T-helper 2 cell (primary cell): ENCODE data around the gene ITPK1.
A peak's percentile ranks its signal among the peaks of the same experiment; 100 is the strongest.

ENCODE experiments used
- DNase-seq, 5 experiments: peaks; one replicate each; pipeline versions ENCODE4 v3.0.0 to v3.0.0-alpha.2; 2012 to 2022

ITPK1 gene

DNA sequence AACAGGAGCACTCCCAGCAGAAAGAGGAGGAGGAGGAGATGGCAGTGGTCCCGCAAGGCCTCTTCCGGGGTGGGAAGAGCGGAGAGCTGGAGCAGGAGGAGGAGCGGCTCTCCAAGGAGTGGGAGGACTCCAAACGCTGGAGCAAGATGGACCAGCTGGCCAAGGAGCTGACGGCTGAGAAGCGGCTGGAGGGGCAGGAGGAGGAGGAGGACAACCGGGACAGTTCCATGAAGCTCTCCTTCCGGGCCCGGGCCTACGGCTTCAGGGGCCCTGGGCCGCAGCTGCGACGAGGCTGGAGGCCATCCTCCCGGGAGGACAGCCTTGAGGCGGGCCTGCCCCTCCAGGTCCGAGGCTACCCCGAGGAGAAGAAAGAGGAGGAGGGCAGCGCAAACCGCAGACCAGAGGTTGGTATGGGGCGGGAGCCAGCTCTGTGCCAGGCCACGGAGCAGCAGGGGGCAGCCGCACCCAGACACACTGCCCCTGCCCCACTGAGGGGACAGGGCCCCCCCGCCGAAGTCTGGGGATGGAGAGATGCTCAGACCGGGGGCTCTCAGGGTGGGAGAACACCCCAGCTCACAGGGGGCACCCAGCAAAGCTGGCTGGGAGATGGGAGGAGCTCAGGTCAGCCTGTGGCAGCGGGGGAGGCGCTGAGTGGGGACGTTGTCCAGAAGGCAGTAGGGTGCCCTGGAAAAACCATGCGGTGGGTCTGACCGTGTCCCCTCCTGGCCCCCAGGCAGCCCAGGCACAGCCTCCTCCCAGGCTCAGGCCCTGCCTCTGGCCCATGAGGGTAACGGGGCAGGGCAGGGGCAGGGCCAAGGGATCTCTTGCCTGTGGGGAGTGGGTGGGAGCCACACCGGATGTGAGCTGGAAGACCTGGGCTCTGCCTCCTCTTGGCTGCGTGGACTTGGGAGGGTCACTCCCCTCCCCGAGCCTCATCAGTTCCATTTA lies 183.0 kb downstream of the ITPK1 start:
- DNase-seq: no peak

DNA sequence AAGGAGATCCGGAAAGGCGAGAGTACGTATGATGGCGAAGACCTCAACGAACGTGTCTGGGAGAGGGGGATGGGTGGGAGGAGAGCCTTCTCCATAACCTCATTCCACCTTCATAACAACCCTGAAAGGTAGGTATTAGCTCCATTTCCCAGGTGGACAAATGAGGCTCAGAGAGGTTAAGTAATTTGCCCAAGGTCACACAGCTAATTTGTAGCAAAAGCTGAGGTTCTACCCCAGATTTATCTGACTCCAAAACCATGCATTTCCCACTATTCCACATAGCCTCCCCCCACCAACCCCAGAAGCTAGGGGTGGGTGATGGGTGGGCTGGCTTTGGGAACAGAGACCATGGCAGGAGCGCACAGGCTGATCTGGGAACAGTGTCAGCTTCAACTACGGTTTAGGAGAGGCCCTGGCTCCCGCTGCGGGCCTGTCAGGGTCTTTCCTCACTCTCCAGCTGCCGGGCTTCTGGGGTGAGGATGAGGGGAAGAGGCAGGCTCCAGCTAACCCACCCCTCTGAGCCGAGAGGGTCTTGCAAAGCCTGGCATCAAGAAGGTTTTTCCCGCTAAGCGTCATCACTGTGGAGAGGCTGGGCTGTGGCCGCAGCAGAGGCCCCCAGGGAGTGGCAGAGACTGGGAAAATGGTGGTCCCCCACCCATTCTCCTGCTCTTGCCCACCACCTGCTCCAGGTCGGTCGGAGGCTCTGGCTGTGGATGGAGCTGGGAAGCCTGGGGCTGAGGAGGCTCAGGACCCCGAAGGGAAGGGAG lies 183.9 kb downstream of the ITPK1 start:
- no peak for DNase-seq

DNA sequence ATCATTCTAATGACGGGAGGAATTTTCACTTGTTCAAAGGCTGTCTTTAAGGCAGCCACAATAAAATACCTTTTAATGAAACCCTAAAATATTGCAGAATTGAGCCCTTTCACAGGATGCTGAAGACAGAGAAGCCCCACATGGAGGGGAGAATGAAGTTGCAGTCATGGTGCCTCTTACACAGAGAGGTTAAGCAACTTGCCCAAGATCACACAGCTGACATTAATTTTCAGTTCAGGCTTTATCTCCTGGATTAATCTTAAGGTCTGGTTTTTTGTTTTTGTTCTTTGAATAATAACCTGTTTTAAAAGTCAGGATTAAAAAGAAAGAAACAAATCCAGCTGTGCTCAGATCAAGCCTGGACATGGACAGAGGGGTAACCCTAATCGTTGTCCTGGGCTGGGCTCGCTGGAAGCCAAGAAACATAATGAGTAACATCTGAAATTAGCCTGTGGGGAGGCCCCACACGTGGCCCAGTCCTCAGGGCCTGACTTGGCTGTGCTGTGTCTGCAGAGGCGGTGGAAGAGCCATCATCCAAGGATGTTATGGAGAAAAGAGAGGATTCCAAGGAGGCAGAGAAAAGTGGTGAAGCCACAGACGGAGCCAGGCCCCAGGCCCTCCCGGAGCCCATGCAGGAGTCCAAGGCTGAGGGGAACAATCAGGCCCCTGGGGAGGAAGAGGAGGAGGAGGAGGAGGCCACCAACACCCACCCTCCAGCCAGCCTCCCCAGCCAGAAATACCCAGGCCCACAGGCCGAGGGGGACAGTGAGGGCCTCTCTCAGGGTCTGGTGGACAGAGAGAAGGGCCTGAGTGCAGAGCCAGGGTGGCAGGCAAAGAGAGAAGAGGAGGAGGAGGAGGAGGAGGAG lies 184.8 kb downstream of the ITPK1 start:
- DNase-seq: no peak

DNA sequence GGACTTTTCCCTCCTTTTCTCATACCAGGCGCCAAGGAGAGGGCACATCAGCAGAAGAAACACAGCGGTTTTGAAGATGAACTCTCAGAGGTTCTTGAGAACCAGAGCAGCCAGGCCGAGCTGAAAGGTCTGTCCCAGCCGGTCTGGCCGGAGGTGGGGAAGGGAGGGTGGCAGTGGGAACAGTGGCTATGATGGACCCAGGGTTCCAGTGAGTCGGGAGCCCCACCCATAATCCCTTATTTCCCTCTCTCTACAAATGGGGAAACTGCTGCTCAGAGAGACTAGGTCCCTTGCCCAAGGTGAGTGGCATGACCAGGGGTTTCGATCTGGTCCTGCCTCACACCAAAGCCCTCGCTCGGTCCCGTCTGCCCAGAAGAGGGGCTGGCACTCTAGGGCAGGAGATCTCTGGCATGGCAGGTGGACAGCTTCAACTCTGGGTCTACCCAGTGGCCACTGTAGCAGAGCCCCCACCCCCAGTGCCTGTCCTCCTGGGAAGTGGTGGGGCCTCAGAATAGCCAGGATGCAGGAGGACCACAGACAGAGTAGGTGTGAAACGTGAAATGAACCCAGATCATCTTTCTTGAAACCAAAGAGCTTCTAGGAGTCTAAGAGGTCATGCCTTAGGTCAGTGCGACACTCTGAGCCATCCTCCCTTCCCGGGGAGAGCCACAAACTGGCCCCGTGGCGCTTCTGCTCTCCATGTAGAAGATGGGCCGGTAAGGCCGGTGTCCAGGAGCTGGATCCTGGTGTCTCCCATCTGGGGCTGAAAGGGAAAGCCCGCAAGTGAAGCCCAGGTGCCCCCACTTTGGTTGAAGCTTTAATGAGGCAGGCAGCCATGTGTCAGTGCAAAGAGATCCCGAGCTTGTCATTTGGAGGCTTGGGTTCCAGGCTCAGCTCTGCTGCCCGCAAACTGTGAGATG lies 185.8 kb downstream of the ITPK1 start:
- DNase-seq: no peak

DNA sequence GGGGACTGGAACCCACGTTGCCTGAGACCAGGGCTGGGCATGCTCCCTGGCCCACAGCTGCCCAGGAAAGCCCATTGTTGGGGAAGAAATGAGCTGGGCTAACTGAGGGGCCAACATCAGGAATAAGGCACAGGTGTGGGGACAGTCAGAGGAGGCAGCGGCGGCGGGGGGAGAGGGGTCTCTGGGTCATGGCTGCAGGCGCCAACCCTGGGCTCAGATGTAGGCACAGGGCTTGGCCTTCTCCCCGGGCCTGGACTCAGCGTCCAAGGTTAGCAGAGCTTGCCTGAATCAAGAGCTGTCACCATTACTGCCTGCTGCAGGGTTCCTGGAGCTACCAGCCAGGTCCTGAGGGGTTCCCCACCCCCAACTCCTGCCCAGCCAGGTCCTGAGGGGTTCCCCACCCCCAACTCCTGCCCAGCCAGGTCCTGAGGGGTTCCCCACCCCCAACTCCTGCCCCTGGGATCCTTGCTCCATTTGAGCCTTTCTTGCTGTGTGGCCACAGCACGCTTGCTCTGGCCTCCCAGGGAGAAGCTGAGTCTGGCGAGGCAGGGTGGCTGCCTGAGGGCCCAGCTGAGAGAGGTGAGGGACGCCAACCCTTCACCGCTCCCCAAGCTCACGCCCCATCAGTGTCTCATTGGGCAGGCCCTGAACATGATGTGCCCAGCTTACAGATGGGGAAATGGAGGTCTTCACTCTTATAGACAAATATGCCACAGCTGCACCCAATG lies 186.6 kb downstream of the ITPK1 start:
- DNase-seq: no peak

DNA sequence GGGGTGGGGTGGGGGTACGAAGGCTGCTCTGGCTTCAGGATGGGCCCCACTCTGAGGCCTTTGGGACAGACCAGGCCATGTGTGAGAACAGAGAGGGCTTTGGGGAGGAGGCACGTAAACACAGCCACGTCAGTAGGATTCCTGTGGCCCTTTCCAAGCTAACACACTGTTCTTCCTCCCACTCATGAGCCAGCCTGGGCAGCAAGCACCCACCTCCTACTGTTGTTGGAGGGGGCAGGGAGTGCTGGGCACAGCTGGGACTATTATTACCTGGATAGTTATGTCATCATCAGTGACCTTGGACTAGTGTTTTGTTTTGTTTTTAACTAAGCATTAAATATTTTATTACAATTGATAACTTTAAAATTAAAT lies 187.5 kb downstream of the ITPK1 start:
- DNase-seq: no peak

DNA sequence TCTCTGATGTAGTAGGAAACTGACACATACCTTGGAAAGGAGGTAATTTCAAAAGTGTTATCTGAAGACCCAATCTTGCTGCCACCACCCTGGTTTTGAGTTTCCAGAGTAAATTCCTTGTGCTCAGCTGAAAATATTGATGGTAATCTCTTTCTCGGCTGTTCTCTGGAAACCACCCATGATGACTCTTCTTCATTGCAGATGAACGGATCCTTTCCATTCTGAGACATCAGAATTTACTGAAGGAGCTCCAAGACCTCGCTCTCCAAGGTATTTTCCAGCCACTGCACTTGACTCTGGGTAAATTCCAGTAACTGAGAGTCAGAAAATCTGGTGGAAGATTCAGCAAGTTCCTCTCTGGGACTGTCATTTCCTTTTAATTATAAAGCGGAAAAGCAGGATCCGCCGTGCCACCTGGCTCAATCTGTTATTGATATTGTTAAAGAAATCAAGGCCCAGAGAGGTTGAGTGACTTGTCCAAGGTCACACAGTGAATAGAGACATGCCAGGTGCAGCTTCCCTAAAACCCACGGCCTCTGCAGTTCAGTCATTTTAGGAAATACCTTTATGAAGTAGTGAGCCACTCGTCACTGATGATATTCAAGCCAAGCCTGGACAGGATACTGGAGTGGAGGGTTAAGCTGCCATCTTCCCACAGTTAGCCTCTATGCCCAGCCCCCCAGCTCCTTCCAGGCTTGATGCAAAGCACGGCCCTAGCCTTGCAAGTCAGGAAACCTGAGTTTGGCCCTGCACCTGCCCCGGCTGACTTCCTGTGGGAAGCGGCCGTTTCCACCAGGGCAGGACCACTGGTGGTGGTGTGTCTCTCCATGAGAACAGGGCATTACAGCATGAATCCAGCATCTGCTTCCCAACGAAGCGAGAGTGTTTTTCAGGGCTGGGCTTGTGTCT lies 188.1 kb downstream of the ITPK1 start:
- no peak for DNase-seq

DNA sequence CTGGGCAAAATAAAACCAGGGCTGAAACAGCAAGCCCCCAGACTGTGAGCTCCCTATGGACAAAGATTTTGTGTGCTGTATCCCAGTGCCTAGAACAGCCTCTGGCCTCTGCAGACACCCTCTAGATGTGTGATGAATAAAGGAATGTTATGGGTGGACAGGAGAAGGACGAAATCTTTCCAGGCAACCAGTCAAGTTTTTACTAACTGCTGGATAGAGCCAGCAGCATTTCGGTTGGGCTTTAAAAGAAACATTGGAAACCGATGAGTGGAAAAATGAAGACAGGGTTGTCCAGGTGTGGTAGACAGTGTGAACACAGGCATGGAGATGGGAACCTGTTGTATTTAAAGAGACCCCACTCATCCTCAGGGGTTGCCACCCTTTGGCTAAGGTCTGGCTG lies 188.8 kb downstream of the ITPK1 start:
- DNase-seq: no peak

DNA sequence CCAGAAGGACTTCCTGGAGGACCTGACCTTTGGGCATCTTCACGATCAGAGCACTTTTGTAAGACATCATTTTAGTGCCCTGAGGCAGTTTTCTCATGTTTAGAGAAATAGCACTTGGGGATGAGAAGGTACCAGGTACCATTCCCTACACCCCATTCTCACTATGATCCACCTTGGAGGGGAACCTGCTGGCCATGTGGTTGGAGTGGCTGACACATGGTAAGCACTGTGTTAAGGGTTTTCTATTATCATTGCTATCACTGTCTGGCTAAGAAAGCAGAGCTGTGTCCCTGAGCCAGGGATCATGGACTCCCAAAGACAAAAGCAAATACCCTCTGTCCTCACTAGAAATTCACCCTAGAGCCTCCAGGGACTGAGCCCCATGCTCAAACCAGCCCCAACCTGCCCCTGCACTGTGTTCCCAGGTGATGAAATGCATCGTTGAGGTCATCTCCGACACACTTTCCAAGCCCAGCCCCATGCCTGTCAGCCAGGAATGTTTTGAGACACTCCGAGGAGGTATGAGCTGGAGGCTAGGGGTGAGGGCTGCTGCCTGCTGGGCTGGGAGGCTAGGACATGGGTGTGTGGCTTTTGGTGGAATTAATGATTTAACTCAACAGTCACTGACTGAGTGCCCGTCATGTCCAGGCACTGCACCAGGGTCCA lies 189.4 kb downstream of the ITPK1 start:
- no peak for DNase-seq

DNA sequence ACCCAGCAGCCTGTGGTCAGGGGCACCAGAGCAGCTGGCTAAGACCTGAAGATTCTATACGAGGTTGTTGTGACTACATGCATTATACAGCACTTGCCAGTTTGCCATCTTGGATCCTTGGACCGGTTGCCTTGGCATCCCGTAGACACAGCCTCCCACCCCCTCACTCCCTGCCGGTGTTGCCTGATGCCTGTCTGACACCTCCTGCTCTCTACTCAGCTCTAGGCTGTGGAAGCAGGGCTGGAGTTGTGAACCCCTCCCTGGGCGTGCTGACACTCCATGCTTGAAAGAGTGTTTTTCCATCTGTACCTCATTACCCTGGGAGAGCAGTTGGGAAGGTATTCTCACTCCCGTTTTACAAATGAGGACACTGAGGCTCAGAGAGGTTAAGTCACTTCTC lies 190.3 kb downstream of the ITPK1 start:
- DNase-seq: no peak

DNA sequence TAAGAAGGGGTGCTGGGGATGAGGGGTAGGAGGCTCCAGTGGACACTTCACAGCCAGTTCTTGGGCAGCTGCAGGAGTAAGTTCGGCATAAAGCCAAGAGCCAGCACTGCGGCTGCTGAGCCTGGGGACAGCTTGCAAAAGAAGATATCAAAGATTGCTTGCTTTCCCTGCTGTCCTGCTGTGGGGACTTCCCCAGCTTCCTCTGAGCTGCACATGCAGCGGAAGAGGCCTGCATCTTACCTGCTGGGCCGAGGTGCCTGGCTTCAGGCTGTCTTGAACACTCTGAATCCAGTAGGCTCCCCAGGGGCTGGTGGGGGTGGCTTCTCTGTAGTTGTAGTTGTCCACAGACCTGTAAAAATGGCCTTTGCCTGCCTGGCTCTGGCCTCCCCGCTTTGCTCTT lies 191.5 kb downstream of the ITPK1 start:
- DNase-seq: no peak

DNA sequence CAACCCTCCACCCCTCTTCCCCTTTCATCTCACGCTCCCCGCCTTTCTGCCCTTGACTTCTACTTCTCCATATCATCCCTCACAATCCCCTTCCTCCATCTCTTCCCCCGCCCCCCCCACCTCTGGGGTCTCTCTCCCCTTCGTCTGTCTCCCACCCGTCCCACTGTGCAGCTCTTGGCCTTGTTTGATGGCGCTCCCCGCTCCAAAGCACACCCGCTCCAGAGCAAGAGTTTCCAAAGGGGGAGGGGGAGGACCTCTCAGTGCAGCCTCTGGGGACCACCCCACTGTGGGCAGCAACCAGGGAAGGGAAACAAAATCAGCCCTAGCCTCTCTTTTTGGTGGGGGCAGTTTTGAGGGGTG lies 192.0 kb downstream of the ITPK1 start:
- no peak for DNase-seq

DNA sequence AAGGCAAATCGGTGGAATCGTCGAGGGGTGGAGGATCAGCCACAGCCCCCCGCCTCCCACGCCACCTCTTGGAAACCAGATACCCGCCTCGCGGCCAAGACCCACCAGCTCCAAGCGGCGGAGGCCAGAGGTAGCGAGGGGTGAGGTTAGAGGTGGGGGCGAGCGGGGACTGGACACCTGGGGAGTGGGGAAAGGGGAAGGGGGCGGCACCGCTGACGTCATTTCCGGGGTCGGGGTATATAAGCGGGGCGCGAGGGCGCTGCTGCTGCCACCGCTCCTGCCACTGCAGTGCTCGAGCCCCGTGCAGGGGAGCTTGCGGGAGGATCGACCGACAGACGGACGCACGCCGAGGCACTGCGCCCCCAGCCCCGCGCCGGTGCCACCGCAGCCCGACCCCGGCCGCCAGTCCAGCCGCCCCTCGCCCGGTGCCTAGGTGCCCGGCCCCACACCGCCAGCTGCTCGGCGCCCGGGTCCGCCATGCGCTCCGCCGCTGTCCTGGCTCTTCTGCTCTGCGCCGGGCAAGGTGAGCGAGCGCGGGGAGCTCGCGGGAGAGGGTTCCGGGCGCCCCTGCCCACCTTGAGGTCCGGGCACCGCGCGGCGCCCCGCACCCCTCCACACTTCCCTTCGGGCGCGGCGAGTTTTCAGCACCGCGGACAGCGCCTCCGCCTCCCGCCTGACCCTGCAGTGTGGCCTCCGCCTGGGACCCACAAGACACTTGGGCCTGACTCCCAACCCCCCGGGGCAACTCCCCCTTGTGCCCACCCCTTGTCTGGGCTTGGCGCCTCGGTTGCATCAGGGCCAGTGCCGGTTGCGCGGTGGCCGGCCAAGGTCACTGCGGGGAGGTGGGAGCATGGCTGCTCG lies 192.6 kb downstream of the ITPK1 start, which contains the start of gene CHGA:
Gene CHGA (plus strand): TSS at position 268 of the 861 bp plus-strand sequence. CDS start 210 bp downstream, at position 478.
- DNase-seq: peak in 4 of 5 experiments; percentile 24 to 40 (median 28)

DNA sequence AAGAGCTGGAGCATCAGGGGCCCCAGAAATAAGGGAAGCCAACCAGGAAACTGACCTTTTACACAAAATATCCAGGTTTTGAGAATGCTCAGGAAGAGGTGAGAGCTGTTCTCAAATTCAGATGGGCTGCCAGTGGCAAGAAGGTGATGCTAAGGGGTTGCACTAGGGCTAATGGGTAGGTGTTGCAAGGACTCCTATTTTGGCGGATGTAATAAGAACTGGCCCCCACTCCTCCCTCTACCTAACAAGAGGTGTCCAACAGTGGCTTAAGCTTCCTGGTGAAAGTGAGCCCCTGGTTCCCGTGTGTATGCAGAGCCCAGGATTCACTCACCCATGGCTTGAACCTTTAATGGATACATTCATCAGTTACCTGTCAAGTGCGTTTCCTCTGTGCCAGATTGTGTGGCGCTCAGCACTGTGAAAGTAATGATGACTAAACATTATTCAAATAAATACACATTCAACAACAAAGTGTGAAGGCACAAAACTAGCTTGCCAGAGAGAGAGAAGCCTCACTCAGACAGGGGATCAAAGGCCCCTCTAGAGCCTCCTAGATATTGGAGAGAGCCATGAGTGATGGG lies 193.5 kb downstream of the ITPK1 start:
- DNase-seq: no peak

DNA sequence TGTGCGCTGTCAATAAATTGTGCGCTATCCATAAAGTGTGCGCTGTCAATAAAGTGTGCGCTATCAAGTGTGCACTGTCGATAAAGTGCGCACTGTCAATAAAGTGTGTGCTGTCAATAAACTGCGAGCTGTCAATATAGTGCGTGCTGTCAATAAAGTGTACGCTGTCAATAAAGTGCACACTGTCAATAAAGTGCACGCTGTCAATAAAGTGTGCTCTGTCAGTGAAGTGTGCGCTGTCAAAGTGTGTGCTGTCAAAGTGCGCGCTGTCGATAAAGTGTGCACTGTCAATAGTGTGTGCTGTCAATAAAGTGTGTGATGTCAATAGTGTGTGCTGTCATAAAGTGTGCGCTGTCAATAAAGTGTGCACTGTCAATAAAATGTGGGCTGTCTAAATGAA lies 195.7 kb downstream of the ITPK1 start:
- no peak for DNase-seq

DNA sequence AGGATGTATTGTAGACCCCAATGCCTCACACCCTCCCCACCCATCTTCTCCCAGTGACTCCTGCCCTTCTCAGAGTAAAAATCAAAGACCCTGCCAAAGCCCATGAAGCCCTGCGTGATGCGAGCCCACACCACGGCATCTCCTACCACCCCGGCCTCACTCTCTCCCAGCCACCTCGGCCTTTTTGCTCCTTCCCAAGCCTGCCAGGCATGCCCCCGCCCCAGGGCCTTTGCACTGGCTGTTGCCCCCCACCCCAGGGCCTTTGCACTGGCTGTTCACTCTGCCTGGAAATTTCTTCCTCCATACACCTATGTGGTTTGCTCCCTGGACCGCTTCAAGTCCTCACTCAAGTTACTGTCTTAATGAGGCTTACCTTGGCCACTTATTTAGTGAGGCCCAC lies 197.8 kb downstream of the ITPK1 start:
- no peak for DNase-seq

DNA sequence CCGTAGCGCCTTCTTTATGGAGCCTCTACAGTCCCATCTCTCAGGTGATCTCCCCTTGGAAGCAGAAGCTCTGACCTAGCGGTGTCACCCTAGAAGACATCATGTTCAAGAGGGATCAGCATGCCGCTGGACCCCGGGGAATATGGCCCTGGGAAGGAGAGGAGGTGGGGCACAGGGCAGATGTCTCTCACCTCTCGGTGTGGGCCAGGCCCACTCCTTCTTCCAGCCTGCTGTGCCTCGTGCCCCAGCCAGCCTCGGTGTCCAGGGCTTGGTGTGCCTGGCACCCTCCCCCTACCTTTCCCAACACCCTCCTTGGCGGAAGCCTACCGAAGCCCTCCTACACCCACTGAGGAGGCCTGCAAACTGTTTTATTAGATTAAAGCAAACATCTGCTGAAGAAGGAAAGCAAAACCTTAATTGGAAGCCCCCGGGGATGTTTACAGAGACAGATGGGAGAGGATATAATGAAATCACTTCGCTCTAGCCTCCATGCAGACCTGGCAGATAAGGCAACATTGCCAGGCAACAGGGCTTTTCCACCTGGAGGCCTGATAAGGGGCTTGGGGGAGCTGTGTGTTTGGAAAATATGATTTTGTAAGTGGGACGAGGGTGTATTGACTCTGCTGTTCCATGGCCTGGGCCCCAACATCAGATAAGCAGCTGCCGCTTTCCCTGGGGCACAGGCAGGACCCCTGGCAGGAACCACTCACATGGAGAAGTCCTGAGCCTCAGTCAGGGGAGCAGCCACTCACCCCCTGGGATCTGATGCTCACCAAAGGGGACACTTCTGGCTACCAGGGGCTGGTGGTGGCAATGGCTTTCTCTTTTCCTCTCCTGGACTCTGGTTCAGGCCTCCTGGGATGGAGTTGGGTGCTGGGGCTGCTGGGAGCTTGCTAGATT lies 198.4 kb downstream of the ITPK1 start:
- DNase-seq: no peak
